ENCODE data around the gene OTX1. TPM values are rescaled to one million over a fixed set of nuclear protein-coding genes. Genes with fewer than 3 reads are reported as not detected.
"Not testable (repeated sequence)": the region's sequence is repeated elsewhere in the genome, so short reads cannot be mapped to it uniquely, and the experiment has no call there.

OTX1 gene
- polyA plus RNA-seq, 1 experiment, result not detected

DNA sequence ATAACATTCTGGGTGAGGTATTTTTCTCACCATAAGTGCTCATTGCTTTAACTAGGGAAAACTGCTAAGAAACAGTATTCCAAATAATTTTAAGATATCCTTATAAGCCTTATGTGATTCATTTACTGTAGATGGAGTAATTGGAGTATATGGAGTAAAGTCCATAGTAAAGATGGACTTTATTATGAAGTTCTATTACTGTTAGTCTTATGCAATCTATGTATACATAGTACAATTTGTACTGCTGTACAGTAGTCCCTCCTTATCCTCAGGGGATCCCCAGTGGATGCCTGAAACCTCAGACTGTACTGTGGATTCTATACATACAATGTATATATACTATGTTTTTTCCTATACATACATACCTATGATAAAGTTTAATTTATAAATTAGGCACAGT is 41.1 kb upstream of the OTX1 start:
- POLR2A ChIA-PET, result no interaction called here
- CTCF ChIA-PET, result no interaction called here

DNA sequence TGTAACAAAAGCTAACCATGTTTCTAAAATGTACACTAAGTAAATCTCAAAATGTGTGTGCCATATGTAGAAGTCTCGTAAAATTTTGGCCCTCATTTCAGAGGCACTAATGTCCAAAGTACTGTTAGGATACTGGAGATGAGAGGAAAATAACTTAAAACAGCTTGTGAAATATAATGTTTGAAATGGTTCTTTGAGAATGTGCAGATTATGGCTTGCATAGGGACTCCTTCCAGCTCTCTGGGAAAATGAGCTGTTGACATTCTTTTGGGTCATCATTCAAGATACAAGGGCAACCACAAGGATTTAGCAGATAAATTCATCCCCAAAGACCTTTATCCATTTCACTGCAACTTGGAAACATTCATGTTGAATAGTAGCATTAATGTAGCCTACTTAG is 38.1 kb upstream of the OTX1 start:
- Histone ChIP-seq H3K4me3 (ENCODE audit: low read depth, low read length) (no peak overlapping the region), H3K9me3 (ENCODE audit: control insufficient read depth, insufficient read depth, low read length) (no peaks in the 10 kb centered on the region), H3K27ac (ENCODE audit: low read depth, low read length) (no peak overlapping the region), H3K27me3 (ENCODE audit: control insufficient read depth, insufficient read depth, low read length) (no peaks in the 10 kb centered on the region)
- peak; percentile 7 for DNase-seq (ENCODE audit: low read depth, low spot score)
- CTCF ChIA-PET, result no interaction called here
- POLR2A ChIA-PET, result interaction anchor here (0.5 kb wide), 1 partner anchor 349 kb away, joined by 3 read pairs; no protein-coding TSS in a partner anchor
- TF ChIP-seq, protein P1, sequence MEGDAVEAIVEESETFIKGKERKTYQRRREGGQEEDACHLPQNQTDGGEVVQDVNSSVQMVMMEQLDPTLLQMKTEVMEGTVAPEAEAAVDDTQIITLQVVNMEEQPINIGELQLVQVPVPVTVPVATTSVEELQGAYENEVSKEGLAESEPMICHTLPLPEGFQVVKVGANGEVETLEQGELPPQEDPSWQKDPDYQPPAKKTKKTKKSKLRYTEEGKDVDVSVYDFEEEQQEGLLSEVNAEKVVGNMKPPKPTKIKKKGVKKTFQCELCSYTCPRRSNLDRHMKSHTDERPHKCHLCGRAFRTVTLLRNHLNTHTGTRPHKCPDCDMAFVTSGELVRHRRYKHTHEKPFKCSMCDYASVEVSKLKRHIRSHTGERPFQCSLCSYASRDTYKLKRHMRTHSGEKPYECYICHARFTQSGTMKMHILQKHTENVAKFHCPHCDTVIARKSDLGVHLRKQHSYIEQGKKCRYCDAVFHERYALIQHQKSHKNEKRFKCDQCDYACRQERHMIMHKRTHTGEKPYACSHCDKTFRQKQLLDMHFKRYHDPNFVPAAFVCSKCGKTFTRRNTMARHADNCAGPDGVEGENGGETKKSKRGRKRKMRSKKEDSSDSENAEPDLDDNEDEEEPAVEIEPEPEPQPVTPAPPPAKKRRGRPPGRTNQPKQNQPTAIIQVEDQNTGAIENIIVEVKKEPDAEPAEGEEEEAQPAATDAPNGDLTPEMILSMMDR (IDR thresholded peaks at IDR 0.05; ENCODE audit: low read depth, low read length), result no peak

More for the DNA sequence above, 41.1 kb upstream of the OTX1 start:
- H3K9me3 ChIP-seq (ENCODE audit: control insufficient read depth, insufficient read depth, low read length), result no peaks in the 10 kb centered on the region
- no peaks in the 10 kb centered on the region for H3K27me3 ChIP-seq (ENCODE audit: control insufficient read depth, insufficient read depth, low read length)
- H3K4me3 ChIP-seq (ENCODE audit: low read depth, low read length), result no peak overlapping the region
- no peak overlapping the region for H3K27ac ChIP-seq (ENCODE audit: low read depth, low read length)
- no peak for DNase-seq (ENCODE audit: low read depth, low spot score)
- TF ChIP-seq, protein P1 (IDR thresholded peaks at IDR 0.05; ENCODE audit: low read depth, low read length), result no peak

DNA sequence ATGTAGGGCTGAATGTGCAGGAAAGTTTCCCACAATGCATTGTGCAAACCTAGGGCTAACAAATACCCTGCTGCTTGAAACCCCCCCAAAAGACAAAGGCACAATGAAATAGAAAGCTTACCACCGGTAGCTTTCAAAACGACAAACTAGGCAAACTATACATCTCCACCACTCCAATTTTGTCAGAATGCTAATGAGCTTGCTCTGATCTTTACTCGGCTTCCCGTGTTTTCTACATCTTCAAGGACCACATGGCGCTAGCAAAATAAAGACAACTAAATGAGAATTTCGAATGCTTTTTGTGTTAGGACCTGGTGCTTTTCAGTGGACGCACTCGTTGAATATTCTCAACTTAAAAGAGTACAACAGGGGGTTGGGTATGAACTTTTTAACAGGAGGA is 37.2 kb upstream of the OTX1 start:
- no peak for DNase-seq (ENCODE audit: low read depth, low spot score)
- no peaks in the 10 kb centered on the region for H3K9me3 ChIP-seq (ENCODE audit: control insufficient read depth, insufficient read depth, low read length)
- ChIA-PET POLR2A (interaction anchor here (0.5 kb wide), 1 partner anchor 350 kb away, joined by 3 read pairs; no protein-coding TSS in a partner anchor), CTCF (no interaction called here)
- H3K27me3 ChIP-seq (ENCODE audit: control insufficient read depth, insufficient read depth, low read length), result no peaks in the 10 kb centered on the region
- H3K4me3 ChIP-seq (ENCODE audit: low read depth, low read length), result no peak overlapping the region
- no peak overlapping the region for H3K27ac ChIP-seq (ENCODE audit: low read depth, low read length)
- TF ChIP-seq, protein P1 (IDR thresholded peaks at IDR 0.05; ENCODE audit: low read depth, low read length), result no peak

DNA sequence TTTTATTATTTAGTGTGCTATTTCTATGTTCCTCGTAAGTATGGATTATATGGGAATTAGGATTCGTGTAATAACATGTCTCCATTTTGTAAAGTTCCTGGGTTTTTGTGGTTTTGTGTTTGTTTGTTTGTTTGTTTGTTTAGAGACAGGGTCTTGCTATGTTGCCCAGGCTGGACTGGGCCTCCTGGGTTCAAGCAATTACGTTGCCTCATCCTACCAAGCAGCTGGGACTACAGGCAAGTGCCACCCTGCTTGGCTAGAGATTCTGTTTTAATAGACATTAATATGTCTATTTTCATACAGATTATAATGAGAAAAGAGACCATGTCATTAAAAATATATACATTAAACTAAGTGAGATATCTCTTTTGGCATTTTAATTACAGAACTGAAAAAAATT is 35.2 kb upstream of the OTX1 start:
- Histone ChIP-seq H3K4me3 (ENCODE audit: low read depth, low read length) (no peak overlapping the region), H3K27me3 (ENCODE audit: control insufficient read depth, insufficient read depth, low read length) (no peaks in the 10 kb centered on the region), H3K27ac (ENCODE audit: low read depth, low read length) (no peak overlapping the region), H3K9me3 (ENCODE audit: control insufficient read depth, insufficient read depth, low read length) (no peaks in the 10 kb centered on the region)
- ChIA-PET CTCF (no interaction called here), POLR2A (no interaction called here)
- TF ChIP-seq, protein P1 (IDR thresholded peaks at IDR 0.05; ENCODE audit: low read depth, low read length), result no peak
- no peak for DNase-seq (ENCODE audit: low read depth, low spot score)

DNA sequence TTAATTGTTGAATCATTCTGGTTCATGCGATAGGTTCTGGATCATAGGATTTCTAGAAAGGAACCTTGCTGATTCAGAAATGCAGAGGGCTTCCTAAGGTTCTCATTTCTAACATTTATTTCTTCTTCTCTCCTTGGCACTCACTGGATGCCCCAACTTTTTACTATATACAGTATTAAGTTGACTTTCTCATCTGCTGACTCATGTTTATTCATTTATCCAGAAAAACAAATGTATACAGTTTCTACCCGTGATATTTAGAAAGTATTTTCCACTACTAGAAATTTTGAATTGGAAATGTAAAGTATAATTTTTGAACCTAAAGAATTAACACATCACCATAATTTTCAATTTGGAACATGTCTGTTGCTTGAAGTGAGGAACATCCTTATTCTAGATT is 32.2 kb upstream of the OTX1 start:
- TF ChIP-seq, protein P1 (IDR thresholded peaks at IDR 0.05; ENCODE audit: low read depth, low read length), result no peak
- Histone ChIP-seq H3K27ac (ENCODE audit: low read depth, low read length) (no peak overlapping the region), H3K4me3 (ENCODE audit: low read depth, low read length) (no peak overlapping the region), H3K27me3 (ENCODE audit: control insufficient read depth, insufficient read depth, low read length) (no peaks in the 10 kb centered on the region), H3K9me3 (ENCODE audit: control insufficient read depth, insufficient read depth, low read length) (no peaks in the 10 kb centered on the region)
- CTCF ChIA-PET, result no interaction called here
- no peak for DNase-seq (ENCODE audit: low read depth, low spot score)
- POLR2A ChIA-PET, result no interaction called here

DNA sequence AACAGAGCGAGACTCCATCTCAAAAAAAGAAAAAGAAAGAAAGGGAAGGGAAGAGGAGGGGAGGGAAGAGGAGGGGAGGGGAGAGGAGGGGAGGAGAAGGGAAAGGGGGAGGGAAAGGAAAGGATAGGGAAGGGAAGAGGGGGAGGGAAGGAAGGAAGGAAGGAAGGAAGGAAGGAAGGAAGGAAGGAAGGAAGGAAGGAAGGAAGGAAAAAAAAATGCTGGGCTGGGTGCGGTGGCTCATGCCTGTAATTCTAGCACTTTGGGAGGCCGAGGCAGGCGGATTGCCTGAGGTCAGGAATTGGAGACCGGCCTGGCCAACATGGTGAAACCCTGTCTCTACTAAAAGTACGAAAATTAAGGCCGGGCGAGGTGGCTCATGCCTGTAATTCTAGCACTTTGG is 30.9 kb upstream of the OTX1 start:
- DNase-seq (ENCODE audit: low read depth, low spot score); H3K4me3 ChIP-seq (ENCODE audit: low read depth, low read length); H3K27me3 ChIP-seq (ENCODE audit: control insufficient read depth, insufficient read depth, low read length); H3K9me3 ChIP-seq (ENCODE audit: control insufficient read depth, insufficient read depth, low read length); H3K27ac ChIP-seq (ENCODE audit: low read depth, low read length); CTCF ChIA-PET; POLR2A ChIA-PET: not testable (repeated sequence)
